GM12801 (cell line): ENCODE results near the gene NTM.

Experiments
- CTCF ChIP-seq: IDR thresholded peaks from one replicate; pipeline ENCODE4 v1.5.1; 2011; ENCODE audit warnings: control low read depth; ENCODE audit not compliant: insufficient read length; ENCODE audit errors: extremely low read depth

The NTM gene

GRCh38 chr11:131910523-131911387 lies 540.3 kb downstream of the NTM start:
- TF ChIP-seq CTCF: no peak

- no peak for TF ChIP-seq CTCF
Measured at GRCh38 chr11:131912134-131912533, 541.7 kb downstream of the NTM start.

- TF ChIP-seq CTCF: no peak
Measured at GRCh38 chr11:131913267-131913666, 542.9 kb downstream of the NTM start.

- TF ChIP-seq CTCF: no peak
Measured at GRCh38 chr11:131914361-131914774, 544.0 kb downstream of the NTM start.

DNA sequence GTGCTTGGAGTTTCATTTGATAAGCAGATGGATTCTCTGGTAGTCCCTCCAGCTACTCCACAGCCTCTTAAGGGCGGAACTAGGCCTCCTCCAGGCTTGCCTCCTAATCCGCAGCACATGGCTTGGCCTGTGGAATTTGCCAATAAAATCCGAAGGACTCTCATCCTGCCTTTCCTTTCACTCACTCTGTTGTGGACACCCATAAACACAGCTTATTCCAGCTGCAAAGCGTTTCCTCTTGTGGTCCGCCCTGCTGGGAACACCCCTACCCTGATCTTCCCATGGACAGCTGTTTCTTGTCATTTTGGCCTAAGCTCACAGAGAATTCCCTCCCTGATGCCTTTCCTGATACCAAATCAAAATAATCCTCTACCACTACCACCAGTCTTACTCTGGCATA lies 546.2 kb downstream of the NTM start:
- TF ChIP-seq CTCF: no peak

- no peak for TF ChIP-seq CTCF
Measured at GRCh38 chr11:131917634-131918384, 547.4 kb downstream of the NTM start.

GRCh38 chr11:131918663-131919062 lies 548.2 kb downstream of the NTM start:
- TF ChIP-seq CTCF: no peak
